Muscle layer of colon (tissue), 2 donors: ENCODE data around the gene BUD31.

Source experiments
- H3K27ac ChIP-seq: one replicate; pipeline ENCODE4 v1.7.0; 2013; ENCODE audit warnings: low read depth, mild to moderate bottlenecking, low read length, moderate library complexity
- H3K27me3 ChIP-seq, 2 donors: one replicate each; pipeline ENCODE4 v1.7.0; 2013; ENCODE audit warnings: low read length in 2 of 2, mild to moderate bottlenecking in 2 of 2; ENCODE audit not compliant: insufficient read depth in 2 of 2, control insufficient read depth in 1 of 2
- H3K36me3 ChIP-seq: one replicate; pipeline ENCODE4 v1.7.0; 2013; ENCODE audit warnings: mild to moderate bottlenecking, low read length; ENCODE audit not compliant: insufficient read depth
- H3K4me1 ChIP-seq: one replicate; pipeline ENCODE4 v1.7.0; 2013; ENCODE audit warnings: mild to moderate bottlenecking, low read length; ENCODE audit not compliant: insufficient read depth
- H3K4me3 ChIP-seq, 2 donors: one replicate each; pipeline ENCODE4 v1.7.0; 2013; ENCODE audit warnings: low read length in 2 of 2, low read depth in 1 of 2, mild to moderate bottlenecking in 1 of 2, moderate library complexity in 1 of 2
- H3K9ac ChIP-seq: one replicate; pipeline ENCODE4 v1.7.0; 2013; ENCODE audit warnings: low read length
- H3K9me3 ChIP-seq: one replicate; pipeline ENCODE4 v1.7.0; 2013; ENCODE audit warnings: mild to moderate bottlenecking, low read length
- donor health status: abdominal sarcoma.
- donor health status: Adenocarcinoma of cecum.

BUD31 gene

DNA sequence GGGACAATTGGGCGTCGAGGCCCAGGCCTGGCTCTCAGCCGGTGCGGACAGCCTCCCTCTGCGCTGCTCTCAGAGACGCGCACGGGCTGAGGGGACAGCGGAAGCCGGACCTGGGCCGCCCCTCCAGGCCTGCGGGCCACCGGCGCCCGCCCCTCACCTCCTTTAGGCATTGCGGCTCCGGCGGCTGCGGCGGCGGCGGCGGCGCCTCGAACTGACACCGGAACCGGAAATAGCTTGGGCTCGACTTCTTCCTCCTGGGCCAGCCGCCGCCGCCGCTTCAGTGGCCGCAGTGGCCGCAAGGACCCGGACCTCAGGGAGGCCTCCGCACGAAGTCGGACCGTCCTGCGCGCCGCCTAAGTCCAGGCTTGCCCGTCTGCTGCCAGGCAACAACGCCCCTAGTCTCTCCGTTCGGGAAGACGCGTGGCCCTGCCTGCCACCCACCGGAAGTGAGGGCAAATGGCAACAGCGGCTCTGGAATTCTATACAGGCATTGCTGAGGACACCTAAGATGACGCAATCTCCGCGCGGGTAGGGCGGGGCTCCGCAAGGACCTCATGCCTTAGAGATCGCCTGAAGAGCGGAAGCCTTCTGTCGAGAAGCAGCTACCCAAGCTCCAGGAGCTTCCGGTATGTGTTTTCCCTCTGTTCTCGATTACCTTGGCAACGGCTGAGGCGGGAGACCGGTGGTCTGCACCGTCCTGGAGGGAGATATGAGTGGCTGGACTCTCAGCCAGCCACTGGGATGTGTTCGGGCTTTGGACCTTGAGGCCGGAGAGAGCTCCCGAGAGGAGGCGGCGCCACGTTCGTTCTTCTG lies at the start of gene BUD31, which contains the start of gene PDAP1:
TSS of gene BUD31 (plus strand) at position 591 of the 813 bp plus-strand sequence. CDS start 2,124 bp downstream, outside the sequence.
TSS of gene PDAP1 (minus strand) at position 219 of the 813 bp plus-strand sequence. CDS start at position 170, 49 bp downstream.
- peaks cover 46% of the 10 kb centered on the region for H3K36me3 ChIP-seq
- no peaks in the 10 kb centered on the region for H3K27me3 ChIP-seq
- peak within 1 kb of the TSS; percentile 99 for H3K4me3 ChIP-seq
- peaks cover 49% of the 10 kb centered on the region for H3K4me1 ChIP-seq
- peak within 1 kb of the TSS; percentile 99 for H3K9ac ChIP-seq
- H3K27ac ChIP-seq, result peak within 1 kb of the TSS; percentile 98
- H3K9me3 ChIP-seq, result no peaks in the 10 kb centered on the region

DNA sequence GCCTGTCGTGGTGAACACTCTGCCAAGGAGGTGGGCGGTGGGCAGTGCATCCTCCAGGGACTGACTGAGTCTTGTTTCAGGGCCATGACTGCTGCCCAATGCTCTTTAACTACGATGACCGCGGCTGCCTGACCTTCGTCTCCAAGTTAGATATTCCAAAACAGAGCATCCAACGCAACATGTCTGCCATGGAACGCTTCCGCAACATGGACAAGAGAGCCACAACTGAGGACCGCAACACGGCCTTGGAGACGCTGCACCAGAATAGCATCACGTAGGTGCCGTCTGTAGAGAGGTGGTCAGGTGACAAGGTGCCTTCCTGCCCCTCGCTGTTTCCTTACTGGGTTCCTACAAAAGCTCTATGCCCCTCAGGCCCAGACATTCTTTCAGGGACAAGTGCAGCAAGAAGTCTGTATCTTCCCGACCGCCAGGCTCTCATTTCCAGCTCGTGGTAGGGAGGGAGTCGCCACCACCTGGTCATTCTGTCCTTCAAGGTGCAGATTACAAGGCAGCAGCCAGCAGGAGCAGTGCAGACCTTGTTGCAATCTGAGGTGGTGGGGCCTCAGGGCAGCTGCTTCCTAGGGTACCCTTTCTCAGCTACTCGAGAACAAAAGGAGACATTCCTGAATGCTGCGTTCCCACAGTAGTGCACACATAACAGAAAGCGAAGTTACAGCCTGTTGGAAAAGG lies 49.2 kb upstream of the BUD31 start:
- Histone ChIP-seq H3K27me3 (no peaks in the 10 kb centered on the region), H3K27ac (no peak overlapping the region), H3K9ac (no peak overlapping the region), H3K4me1 (no peaks in the 10 kb centered on the region), H3K36me3 (peaks cover 57% of the 10 kb centered on the region), H3K9me3 (no peaks in the 10 kb centered on the region), H3K4me3 (no peak overlapping the region)

DNA sequence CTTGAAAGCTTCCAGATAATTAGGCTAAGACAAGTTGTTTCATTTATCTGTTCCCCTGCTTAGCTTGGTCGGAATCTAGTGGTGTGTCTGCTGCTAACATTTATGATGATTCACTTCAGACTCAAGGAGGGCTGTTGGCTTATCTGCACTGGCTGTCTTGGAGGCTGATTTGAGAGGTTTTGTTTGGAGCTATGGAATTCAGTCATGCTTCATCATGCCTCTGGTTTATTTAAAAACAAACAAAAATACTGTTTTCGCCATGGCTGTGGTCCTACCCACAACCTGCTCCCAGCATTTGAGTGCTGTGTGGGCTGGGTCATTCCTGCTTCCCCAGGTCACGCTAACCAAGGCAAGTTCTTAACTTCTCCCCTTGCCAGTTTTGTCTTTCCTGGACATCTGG lies 46.0 kb upstream of the BUD31 start:
- Histone ChIP-seq H3K36me3 (peaks cover 51% of the 10 kb centered on the region), H3K9me3 (no peaks in the 10 kb centered on the region), H3K27me3 (no peaks in the 10 kb centered on the region), H3K9ac (no peak overlapping the region), H3K4me1 (no peaks in the 10 kb centered on the region), H3K4me3 (no peak overlapping the region), H3K27ac (no peak overlapping the region)

DNA sequence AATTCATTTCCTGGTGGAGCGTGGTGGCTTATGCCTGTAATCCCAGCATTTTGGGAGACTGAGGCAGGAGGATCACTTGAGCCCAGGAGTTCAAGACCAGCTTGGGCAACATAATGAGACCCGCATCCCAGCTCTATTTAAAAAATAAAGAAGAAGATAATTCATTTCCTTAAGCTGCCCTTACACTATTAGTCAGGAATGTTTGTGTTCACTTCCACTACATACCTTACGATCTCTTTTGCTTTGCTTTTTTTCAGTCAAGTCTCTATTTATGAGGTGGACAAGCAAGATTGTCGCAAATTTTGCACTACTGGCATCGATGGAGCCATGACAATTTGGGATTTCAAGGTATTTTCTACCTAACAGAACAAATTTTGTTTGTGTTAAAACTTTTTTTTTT lies 45.5 kb upstream of the BUD31 start:
- Histone ChIP-seq H3K9me3 (no peaks in the 10 kb centered on the region), H3K4me3 (no peak overlapping the region), H3K27me3 (no peaks in the 10 kb centered on the region), H3K9ac (no peak overlapping the region), H3K27ac (no peak overlapping the region), H3K36me3 (peaks cover 48% of the 10 kb centered on the region), H3K4me1 (no peaks in the 10 kb centered on the region)

DNA sequence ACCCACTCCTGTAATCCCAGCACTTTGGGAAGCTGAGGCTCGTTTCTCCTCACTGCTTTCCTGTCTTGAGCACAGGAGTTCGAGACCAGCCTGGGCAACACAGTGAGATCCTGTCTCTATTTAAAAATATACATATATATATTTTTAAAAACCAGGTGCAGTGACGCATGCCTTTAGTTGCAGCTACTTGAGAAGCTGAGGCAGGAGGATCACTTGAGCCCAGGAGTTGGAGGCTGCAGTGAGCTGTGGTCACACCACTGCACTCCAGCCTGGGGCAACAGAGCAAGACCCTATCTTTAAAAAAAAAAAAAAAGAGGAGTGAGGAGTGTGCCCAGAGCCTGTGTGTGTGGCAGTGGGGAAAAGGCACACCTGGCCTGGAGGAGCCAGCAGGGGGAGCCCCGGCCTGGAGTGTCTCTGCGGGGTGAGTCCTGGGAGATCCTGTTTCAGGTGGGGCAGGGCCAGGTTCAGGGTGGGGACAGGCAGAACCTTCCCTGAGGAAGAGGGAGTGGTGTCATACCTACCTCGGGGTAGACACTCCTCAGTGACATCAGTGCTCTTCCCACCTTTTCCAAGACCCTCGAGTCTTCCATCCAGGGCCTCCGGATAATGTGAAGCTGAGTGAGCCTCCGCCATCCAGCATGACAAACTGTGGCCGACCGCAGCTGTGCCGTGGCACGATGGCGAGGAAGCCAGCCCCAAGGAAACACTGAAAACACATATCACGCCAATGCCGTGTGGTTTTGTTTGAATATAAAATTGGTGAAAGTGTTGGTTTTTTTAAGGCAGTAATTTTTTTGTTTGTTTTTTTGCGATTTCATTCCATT lies 43.2 kb upstream of the BUD31 start:
- H3K4me3 ChIP-seq, result no peak overlapping the region
- H3K27ac ChIP-seq, result no peak overlapping the region
- peaks cover 40% of the 10 kb centered on the region for H3K36me3 ChIP-seq
- no peaks in the 10 kb centered on the region for H3K27me3 ChIP-seq
- H3K4me1 ChIP-seq, result no peaks in the 10 kb centered on the region
- H3K9ac ChIP-seq, result no peak overlapping the region
- H3K9me3 ChIP-seq, result no peaks in the 10 kb centered on the region

DNA sequence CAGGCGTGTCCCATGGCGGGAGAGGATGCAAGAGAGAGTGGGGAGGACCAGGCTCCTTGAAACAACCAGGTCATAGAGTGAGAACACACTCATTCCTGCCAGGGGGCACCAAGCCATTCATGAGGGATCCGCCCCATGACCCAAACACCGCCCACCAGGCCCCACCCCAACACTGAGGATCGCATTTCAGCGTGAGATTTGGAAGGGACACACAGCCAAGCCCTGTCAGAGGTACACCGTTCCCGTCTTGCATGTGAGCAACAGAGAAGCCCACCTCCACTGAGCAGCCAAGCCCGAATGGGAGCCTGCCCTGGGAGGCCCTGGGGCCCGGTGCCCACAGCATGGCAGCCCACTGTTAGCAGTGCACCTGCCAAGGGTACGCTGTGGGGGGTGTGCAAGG lies 42.1 kb upstream of the BUD31 start:
- no peak overlapping the region for H3K27ac ChIP-seq
- no peaks in the 10 kb centered on the region for H3K27me3 ChIP-seq
- peaks cover 31% of the 10 kb centered on the region for H3K36me3 ChIP-seq
- H3K4me3 ChIP-seq, result no peak overlapping the region
- no peaks in the 10 kb centered on the region for H3K9me3 ChIP-seq
- H3K4me1 ChIP-seq, result no peaks in the 10 kb centered on the region
- H3K9ac ChIP-seq, result no peak overlapping the region

DNA sequence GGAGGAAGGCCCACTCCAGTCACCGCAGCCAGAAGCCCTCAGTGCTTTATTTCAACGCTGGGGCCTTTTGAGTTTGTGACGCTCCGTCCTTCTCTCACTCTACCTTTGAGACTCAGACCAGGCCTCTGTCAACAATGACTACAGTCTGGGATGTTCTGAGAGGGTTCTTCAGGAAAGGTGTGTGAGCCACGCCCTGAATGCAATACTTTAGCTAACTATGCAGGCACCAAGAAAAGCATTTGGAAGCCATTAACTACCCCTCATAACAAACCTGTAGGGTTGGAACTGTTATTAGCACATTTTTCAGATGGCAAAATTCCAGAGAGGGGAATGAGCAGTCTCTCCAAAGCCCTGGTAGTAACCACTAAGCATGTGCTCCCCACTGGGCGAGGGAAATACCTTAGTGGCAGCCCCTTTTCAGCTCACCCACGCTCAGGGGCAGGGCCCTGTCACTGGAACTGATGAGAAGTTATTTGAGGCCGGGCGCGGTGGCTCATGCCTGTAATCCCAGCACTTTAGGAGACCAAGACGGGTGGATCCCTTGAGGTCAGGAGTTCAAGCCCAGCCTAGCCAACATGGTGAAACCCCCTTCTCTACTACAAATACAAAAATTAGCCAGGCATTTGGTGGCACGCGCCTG lies 39.9 kb upstream of the BUD31 start:
- Histone ChIP-seq H3K4me3 (no peak overlapping the region), H3K9ac (no peak overlapping the region), H3K36me3 (peaks cover 22% of the 10 kb centered on the region), H3K4me1 (no peaks in the 10 kb centered on the region), H3K27ac (no peak overlapping the region), H3K9me3 (no peaks in the 10 kb centered on the region), H3K27me3 (no peaks in the 10 kb centered on the region)

DNA sequence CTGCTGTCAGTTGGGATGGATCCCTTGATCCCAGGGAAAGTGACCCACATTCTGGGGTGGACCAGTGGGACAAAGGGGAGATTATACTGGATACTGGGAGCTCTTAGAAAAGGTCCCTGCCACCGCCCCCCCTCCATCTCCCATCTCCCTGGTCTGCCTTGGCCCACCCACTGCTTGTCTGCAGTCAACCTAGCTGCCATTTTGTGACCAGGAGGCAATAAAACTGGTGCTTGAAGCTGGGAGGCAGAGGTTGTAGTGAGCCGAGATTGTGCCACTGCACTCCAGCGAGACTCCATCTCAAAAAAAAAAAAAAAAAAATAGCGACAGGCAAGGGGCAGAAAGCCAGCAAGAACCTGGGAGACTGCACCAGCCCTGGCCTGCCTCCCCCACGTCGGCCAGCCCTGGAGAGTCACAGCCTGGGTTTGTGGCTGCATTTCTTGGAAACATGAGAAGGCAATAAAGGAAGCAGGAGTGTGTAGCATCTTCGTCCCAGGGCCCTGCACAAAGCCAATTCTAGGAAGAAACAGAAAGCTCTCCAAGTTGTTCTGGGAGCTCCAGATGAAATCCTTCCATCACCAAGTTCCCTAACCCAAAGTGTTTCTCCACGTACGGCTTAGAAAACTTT lies 38.9 kb upstream of the BUD31 start:
- Histone ChIP-seq H3K9ac (no peak overlapping the region), H3K36me3 (peaks cover 15% of the 10 kb centered on the region), H3K4me3 (no peak overlapping the region), H3K9me3 (no peaks in the 10 kb centered on the region), H3K27ac (no peak overlapping the region), H3K4me1 (no peaks in the 10 kb centered on the region), H3K27me3 (no peaks in the 10 kb centered on the region)

DNA sequence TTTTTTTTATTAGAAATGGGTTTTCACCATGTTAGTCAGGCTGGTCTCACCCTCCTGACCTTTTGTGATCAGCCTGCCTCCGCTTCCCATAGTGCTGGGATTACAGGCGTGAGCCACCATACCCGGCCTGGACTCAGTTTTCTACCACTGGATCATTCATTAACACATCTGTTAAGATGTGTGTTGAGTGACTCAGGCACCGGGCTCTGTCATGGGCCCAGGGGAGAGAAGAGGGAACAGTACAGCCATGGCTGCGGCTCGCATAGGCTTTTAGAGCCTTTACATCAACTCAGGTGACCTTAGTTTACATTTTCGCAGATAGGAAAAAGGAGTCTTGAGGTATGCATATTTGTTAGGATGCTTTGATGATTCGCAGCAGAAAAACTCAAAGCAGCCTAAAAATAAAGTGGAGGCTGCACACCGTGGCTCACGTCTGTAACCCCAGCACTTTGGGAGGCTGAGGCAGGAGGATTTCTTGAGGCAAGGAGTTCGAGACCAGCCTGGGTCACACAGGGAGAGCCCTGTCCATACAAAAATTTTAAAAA lies 37.3 kb upstream of the BUD31 start:
- Histone ChIP-seq H3K27me3 (no peaks in the 10 kb centered on the region), H3K36me3 (peaks cover 4% of the 10 kb centered on the region), H3K27ac (no peak overlapping the region), H3K4me1 (peaks cover 4% of the 10 kb centered on the region), H3K4me3 (no peak overlapping the region), H3K9me3 (no peaks in the 10 kb centered on the region), H3K9ac (no peak overlapping the region)

DNA sequence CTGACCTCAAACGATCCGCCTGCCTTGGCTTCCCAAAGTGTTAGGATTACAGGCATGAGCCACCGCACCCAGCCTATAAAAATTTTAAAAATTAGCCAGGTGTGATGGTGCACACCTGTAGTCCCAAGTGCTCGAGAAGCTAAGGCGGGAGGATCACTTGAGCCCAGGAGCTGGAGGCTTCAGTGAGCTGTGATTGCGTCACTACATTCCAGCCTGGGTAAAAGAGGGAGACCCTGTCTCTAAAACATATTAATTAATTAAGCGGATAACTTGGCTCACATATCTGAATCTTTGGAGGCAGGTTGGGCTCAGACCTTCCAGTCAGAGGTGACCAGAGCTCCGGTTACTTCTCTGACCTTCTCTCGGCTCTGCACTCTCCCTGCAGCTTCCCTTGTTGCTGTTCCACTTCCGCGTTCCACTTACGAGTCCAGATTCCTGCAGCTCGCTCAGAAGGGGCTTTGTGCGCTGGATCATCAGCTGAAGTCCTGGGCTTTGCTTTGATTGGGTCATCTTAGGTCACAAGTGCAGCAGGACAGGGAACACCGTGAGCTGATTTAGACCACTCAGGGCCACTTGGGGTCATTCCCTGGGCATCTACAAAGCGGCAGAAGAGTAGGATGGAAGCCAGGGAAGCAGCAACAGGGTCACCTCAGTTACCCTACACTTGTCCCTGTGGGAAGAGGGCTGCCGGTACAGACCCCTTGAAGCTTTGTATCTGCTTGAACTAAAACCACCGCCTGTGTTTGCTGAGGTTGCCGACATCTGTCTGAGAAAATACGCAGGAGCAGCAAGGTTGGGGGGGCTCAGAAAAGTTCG lies 36.3 kb upstream of the BUD31 start:
- peaks cover 4% of the 10 kb centered on the region for H3K4me1 ChIP-seq
- no peaks in the 10 kb centered on the region for H3K27me3 ChIP-seq
- H3K9ac ChIP-seq, result no peak overlapping the region
- H3K4me3 ChIP-seq, result no peak overlapping the region
- no peaks in the 10 kb centered on the region for H3K9me3 ChIP-seq
- peak overlapping the region; percentile 32 for H3K27ac ChIP-seq
- H3K36me3 ChIP-seq, result no peaks in the 10 kb centered on the region
